NT2/D1 (cell line): Measurements from ENCODE around the gene HES4.
A peak's percentile ranks its signal among the peaks of the same experiment; 100 is the strongest.
"Not testable (repeated sequence)": the region's sequence is repeated elsewhere in the genome, so short reads cannot be mapped to it uniquely, and the experiment has no call there.

Source experiments
- DNase-seq: peaks from one replicate; pipeline ENCODE4 v3.0.0-alpha.2; 2011; ENCODE audit warnings: low read depth, low spot score
- H3K27me3 ChIP-seq: 2 replicates; pipeline ENCODE4 v1.6.0; 2011; ENCODE audit warnings: mild to moderate bottlenecking; ENCODE audit not compliant: insufficient read length, insufficient read depth
- H3K36me3 ChIP-seq: 2 replicates; pipeline ENCODE4 v1.6.1; 2011; ENCODE audit warnings: mild to moderate bottlenecking, low read length, mixed read lengths; ENCODE audit not compliant: insufficient read depth, insufficient read length
- H3K4me1 ChIP-seq: 2 replicates; pipeline ENCODE4 v1.5.1; 2011; ENCODE audit not compliant: insufficient read depth, insufficient read length
- H3K4me3 ChIP-seq: 2 replicates; pipeline ENCODE4 v1.5.1; 2011; ENCODE audit warnings: low read depth; ENCODE audit not compliant: insufficient read length
- H3K9ac ChIP-seq: 2 replicates; pipeline ENCODE4 v1.6.0; 2011; ENCODE audit warnings: low read depth; ENCODE audit not compliant: insufficient read length
- H3K9me3 ChIP-seq: 2 replicates; pipeline ENCODE4 v1.5.1; 2011; ENCODE audit warnings: mild to moderate bottlenecking, low read length; ENCODE audit not compliant: insufficient read depth
- SUZ12 ChIP-seq: IDR thresholded peaks from 2 replicates; pipeline ENCODE4 v1.6.1; 2011; ENCODE audit not compliant: insufficient read length, insufficient read depth; ENCODE audit errors: extremely low read depth
- YY1 ChIP-seq: IDR thresholded peaks from 2 replicates; pipeline ENCODE4 v1.6.1; 2011; ENCODE audit not compliant: insufficient read length, insufficient read depth
- ZNF274 ChIP-seq: IDR thresholded peaks from 2 replicates; pipeline ENCODE4 v1.6.1; 2011; ENCODE audit warnings: mild to moderate bottlenecking, low read depth, low read length

Gene HES4

DNA sequence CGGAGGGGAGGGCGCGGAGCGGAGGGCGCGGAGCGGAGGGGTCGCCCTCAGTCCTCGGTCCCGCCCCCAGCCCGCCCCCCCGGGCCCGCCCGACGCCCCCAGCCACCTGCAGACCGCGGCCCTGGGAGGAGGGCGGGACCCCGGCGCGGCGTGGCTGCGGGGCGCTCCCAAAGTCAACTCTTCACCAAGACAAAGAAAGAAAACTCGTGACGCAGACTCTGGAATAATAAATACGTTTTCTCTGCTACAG lies 1.2 kb downstream of the HES4 start:
- Histone ChIP-seq H3K27me3 (no peaks in the 10 kb centered on the region), H3K9me3 (no peaks in the 10 kb centered on the region), H3K4me3 (peak overlapping the region; percentile 66), H3K36me3 (peaks cover 9% of the 10 kb centered on the region), H3K4me1 (peaks cover 16% of the 10 kb centered on the region), H3K9ac (peak overlapping the region; percentile 88)
- DNase-seq = no peak
- no peak for TF ChIP-seq SUZ12

- no peak for DNase-seq
- Histone ChIP-seq H3K27me3 (no peaks in the 10 kb centered on the region), H3K9me3 (peaks cover under 1% of the 10 kb centered on the region; the same call in 1 of the 2 replicates), H3K36me3 (peaks cover 4% of the 10 kb centered on the region), H3K4me3 (peak overlapping the region; percentile 39), H3K9ac (peak overlapping the region; percentile 70), H3K4me1 (peaks cover 13% of the 10 kb centered on the region)
- TF ChIP-seq SUZ12 (no peak), YY1 (no peak), ZNF274 (no peak)
Observed at GRCh38 chr1:997993-998744, 1.7 kb downstream of the HES4 start.

DNA sequence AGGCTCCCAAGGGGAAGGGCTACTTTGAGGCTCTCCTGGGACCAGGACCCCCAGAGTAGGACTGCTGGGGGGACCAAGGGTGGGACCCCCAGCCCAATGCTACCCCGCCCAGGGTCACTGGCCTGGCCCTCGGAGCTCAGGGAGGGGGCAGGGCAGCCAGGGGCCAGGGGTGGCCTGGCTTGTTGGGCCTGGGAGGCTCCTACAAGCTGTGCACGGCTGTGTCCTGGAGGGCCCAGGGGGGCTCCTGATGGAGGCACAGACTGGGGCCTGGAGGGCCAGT lies 2.2 kb downstream of the HES4 start:
- H3K9me3 ChIP-seq = peaks cover 5% of the 10 kb centered on the region; the same call in 1 of the 2 replicates
- H3K4me1 ChIP-seq = peaks cover 10% of the 10 kb centered on the region
- peak overlapping the region; percentile 54 for H3K9ac ChIP-seq
- DNase-seq = no peak
- H3K36me3 ChIP-seq = peaks cover 4% of the 10 kb centered on the region
- H3K27me3 ChIP-seq = no peaks in the 10 kb centered on the region
- TF ChIP-seq ZNF274 (no peak), YY1 (no peak)
- H3K4me3 ChIP-seq = peak overlapping the region; percentile 39

DNA sequence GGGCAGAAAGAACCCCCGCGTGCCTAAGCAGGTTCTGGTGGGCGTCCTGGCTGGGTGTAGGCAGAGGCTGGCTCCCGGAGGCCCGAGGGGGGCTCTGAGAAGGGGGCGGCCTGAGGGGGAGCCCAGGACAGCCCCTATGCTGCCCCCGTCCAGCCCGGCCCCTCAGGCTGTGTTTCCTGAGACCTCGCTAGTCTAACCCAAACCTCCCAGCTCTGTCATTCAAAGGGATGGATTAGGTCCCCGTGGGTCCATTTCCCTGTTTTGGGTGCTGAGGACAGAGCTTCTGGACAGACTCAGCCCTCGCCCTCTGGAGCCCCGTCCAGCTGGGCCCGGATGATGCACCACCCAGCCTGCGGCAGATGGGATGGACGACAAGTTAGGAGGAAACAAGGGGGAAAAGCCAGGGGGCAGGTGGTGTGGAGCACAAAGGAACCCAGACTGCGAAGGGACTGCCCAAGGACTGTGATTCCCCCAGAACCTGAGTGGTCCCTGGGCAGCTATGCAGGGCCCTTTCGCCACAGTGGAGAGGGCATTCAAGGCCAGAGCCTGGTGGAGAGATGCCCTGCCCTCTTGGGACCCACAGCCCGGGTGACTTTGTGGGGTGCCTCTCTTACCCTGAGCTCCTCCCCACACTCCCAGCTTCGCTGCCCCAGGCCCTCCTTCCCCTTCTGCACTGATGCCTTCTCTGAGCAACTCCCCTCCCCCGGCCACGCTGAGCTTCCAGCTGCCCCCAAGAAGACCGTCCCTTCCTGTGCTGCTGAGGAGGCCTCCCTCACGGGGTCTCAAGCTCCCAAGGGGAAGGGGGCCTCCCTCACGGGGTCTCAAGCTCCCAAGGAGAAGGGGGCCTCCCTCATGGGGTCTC lies 2.8 kb downstream of the HES4 start:
- H3K4me1 ChIP-seq = peaks cover 10% of the 10 kb centered on the region
- peaks cover 4% of the 10 kb centered on the region for H3K36me3 ChIP-seq
- peak overlapping the region; percentile 54 for H3K9ac ChIP-seq
- no peak for DNase-seq
- peaks cover 8% of the 10 kb centered on the region; the same call in 1 of the 2 replicates for H3K9me3 ChIP-seq
- no peaks in the 10 kb centered on the region for H3K27me3 ChIP-seq
- H3K4me3 ChIP-seq = peak overlapping the region; percentile 39
- no peak for TF ChIP-seq SUZ12
- no peak for TF ChIP-seq ZNF274

- Histone ChIP-seq H3K4me1 (peaks cover 10% of the 10 kb centered on the region), H3K27me3 (no peaks in the 10 kb centered on the region), H3K36me3 (peaks cover 4% of the 10 kb centered on the region), H3K9ac (no peak overlapping the region), H3K4me3 (no peak overlapping the region), H3K9me3 (peaks cover 11% of the 10 kb centered on the region; the same call in 1 of the 2 replicates)
- no peak for TF ChIP-seq YY1
- TF ChIP-seq ZNF274 = no peak
- no peak for TF ChIP-seq SUZ12
- DNase-seq = no peak
Observed at GRCh38 chr1:995665-996633, 3.9 kb downstream of the HES4 start.

GRCh38 chr1:994546-994945 lies 5.4 kb downstream of the HES4 start:
- not testable (repeated sequence) for H3K4me1 ChIP-seq

GRCh38 chr1:993379-993995 lies 6.4 kb downstream of the HES4 start:
- Histone ChIP-seq H3K9ac (no peak overlapping the region), H3K9me3 (peaks cover 11% of the 10 kb centered on the region; the same call in 1 of the 2 replicates), H3K4me1 (peaks cover 10% of the 10 kb centered on the region), H3K4me3 (no peak overlapping the region), H3K27me3 (no peaks in the 10 kb centered on the region), H3K36me3 (peaks cover 4% of the 10 kb centered on the region)
- TF ChIP-seq YY1 (no peak), SUZ12 (no peak), ZNF274 (no peak)
- no peak for DNase-seq

More at GRCh38 chr1:994546-994945, 5.4 kb downstream of the HES4 start:
- not testable (repeated sequence) for H3K9ac ChIP-seq, H3K4me3 ChIP-seq, DNase-seq, H3K36me3 ChIP-seq, H3K27me3 ChIP-seq
- H3K9me3 ChIP-seq = peaks cover 11% of the 10 kb centered on the region; the same call in 1 of the 2 replicates
